ENCODE measurements around the gene NR1D2. TPM values are rescaled to one million over a fixed set of nuclear protein-coding genes. Genes with fewer than 3 reads are reported as not detected.

NR1D2 gene
- total RNA-seq, 1 experiment from 2014 or later, result 18.4 TPM

- TF ChIP-seq ZMAT4 (CRISPR knock-in tag; IDR thresholded peaks at IDR 0.05), result no peak
- TF ChIP-seq, protein P1, sequence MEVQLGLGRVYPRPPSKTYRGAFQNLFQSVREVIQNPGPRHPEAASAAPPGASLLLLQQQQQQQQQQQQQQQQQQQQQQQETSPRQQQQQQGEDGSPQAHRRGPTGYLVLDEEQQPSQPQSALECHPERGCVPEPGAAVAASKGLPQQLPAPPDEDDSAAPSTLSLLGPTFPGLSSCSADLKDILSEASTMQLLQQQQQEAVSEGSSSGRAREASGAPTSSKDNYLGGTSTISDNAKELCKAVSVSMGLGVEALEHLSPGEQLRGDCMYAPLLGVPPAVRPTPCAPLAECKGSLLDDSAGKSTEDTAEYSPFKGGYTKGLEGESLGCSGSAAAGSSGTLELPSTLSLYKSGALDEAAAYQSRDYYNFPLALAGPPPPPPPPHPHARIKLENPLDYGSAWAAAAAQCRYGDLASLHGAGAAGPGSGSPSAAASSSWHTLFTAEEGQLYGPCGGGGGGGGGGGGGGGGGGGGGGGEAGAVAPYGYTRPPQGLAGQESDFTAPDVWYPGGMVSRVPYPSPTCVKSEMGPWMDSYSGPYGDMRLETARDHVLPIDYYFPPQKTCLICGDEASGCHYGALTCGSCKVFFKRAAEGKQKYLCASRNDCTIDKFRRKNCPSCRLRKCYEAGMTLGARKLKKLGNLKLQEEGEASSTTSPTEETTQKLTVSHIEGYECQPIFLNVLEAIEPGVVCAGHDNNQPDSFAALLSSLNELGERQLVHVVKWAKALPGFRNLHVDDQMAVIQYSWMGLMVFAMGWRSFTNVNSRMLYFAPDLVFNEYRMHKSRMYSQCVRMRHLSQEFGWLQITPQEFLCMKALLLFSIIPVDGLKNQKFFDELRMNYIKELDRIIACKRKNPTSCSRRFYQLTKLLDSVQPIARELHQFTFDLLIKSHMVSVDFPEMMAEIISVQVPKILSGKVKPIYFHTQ (CRISPR knock-in tag; IDR thresholded peaks at IDR 0.05), result no peak
- no peak for TF ChIP-seq TP53 (CRISPR knock-in tag; IDR thresholded peaks at IDR 0.05)
- TF ChIP-seq ZNF512 (CRISPR knock-in tag; IDR thresholded peaks at IDR 0.05; ENCODE audit: borderline replicate concordance), result no peak
- TF ChIP-seq, protein P2, sequence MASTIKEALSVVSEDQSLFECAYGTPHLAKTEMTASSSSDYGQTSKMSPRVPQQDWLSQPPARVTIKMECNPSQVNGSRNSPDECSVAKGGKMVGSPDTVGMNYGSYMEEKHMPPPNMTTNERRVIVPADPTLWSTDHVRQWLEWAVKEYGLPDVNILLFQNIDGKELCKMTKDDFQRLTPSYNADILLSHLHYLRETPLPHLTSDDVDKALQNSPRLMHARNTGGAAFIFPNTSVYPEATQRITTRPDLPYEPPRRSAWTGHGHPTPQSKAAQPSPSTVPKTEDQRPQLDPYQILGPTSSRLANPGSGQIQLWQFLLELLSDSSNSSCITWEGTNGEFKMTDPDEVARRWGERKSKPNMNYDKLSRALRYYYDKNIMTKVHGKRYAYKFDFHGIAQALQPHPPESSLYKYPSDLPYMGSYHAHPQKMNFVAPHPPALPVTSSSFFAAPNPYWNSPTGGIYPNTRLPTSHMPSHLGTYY (CRISPR knock-in tag; IDR thresholded peaks at IDR 0.05), result no peak
Measured at GRCh38 chr3:23979569-23979968, 34.5 kb downstream of the NR1D2 start (continued).

DNA sequence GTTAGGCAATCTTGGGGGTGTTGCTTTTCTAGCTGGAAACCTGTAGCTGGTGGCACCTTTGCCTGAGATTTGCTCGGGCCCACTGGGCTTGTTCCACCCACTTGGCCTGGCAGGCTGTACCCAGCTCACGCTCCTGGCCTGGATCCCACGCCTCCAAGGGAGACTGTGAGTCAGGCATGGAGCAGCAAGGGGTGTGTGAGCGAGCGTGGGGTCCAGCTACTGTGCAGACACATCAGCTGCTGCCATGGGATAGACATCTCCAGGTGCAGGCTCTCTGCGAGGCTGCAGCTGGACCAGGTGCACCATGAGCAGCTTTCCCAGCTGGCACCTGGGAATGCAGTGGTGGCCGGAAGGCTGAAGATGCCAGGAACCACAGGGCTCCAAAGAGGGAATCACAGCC lies 36.0 kb downstream of the NR1D2 start:
- Mint-ChIP-seq H3K36me3 (peaks cover 13% of the 10 kb centered on the region), H3K4me3 (no peak overlapping the region), H3K4me1 (peaks cover 9% of the 10 kb centered on the region; the same call in 1 of the 2 replicates), H3K27me3 (ENCODE audit: low read depth) (no peaks in the 10 kb centered on the region), H3K27ac (no peak overlapping the region; the same call in none of the 2 replicates), H3K9me3 (peaks cover 11% of the 10 kb centered on the region)
- DNase-seq (ENCODE audit: low spot score), result no peak
- ChIA-PET POLR2A (interaction anchor here (1.7 kb wide), 1 partner anchor 65 kb away, joined by 7 read pairs; the partner anchor contains the start of genes NKIRAS1 and RPL15), CTCF (no interaction called here)
- no peak for TF ChIP-seq RELA (CRISPR knock-in tag; IDR thresholded peaks at IDR 0.05; ENCODE audit: borderline replicate concordance)
- TF ChIP-seq ZNF416 (CRISPR knock-in tag; IDR thresholded peaks at IDR 0.05), result no peak
- ATAC-seq, result no peak

DNA sequence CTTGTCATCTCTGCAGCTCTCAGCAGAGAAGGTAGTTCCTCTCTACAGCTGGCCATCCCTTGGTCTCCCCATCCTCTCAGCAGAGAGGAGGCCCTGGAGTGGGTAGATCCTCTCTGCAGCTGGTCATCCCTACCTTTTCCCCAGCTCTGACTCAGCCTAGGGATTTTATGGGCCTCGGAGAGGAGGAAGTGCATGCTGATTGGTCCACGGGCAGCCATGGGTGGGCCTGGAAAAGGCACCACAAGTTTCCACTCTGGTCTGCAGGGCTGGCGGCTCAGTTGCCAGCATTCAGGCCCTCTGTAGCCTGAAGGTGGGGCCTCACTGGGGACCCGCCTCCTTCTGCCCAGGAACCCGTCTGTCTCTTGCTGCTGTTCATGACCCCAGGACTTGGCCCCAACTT lies 36.9 kb downstream of the NR1D2 start:
- Mint-ChIP-seq H3K4me1 (peaks cover 9% of the 10 kb centered on the region; the same call in 1 of the 2 replicates), H3K4me3 (no peak overlapping the region), H3K9me3 (peaks cover 6% of the 10 kb centered on the region; the same call in 1 of the 2 replicates), H3K27ac (no peak overlapping the region), H3K36me3 (peaks cover 8% of the 10 kb centered on the region), H3K27me3 (ENCODE audit: low read depth) (no peaks in the 10 kb centered on the region)
- TF ChIP-seq ETV6 (CRISPR knock-in tag; IDR thresholded peaks at IDR 0.05) (no peak), NFE2L1 (CRISPR knock-in tag; IDR thresholded peaks at IDR 0.05) (no peak), ZNF671 (CRISPR knock-in tag; IDR thresholded peaks at IDR 0.05) (no peak), NR3C1 (CRISPR knock-in tag; conservative IDR thresholded peaks at IDR 0.05; ENCODE audit: low read depth) (no peak), ZNF423 (CRISPR knock-in tag; IDR thresholded peaks at IDR 0.05) (no peak), IRF2 (CRISPR knock-in tag; IDR thresholded peaks at IDR 0.05; ENCODE audit: borderline replicate concordance, low read depth) (no peak), GTF2I (CRISPR knock-in tag; conservative IDR thresholded peaks at IDR 0.05) (no peak), JAZF1 (CRISPR knock-in tag; IDR thresholded peaks at IDR 0.05) (no peak), ZNF317 (CRISPR knock-in tag; IDR thresholded peaks at IDR 0.05; ENCODE audit: borderline replicate concordance, low read depth) (no peak), ZSCAN18 (CRISPR knock-in tag; IDR thresholded peaks at IDR 0.05) (no peak), CTCF (IDR thresholded peaks at IDR 0.05) (no peak), CREM (CRISPR knock-in tag; IDR thresholded peaks at IDR 0.05) (no peak), SMAD4 (CRISPR knock-in tag; IDR thresholded peaks at IDR 0.05) (no peak)
- ATAC-seq (peak; percentile 96), DNase-seq (ENCODE audit: low spot score) (peak; percentile 38)
- POLR2A ChIA-PET, result interaction anchor here (1.7 kb wide), 1 partner anchor 65 kb away, joined by 7 read pairs; the partner anchor contains the start of genes NKIRAS1 and RPL15
- CTCF ChIA-PET, result interaction anchor here (0.6 kb wide), 1 partner anchor 106 kb away, joined by 3 read pairs; no protein-coding TSS in a partner anchor

Data from WTC11 (cell line).